HCT116 (cell line): ENCODE measurements around the gene PRSS22.

Source experiments
- CTCF ChIP-seq, 3 experiments: fragments of 200-600 bp in 1 of 3; sonication (generic) in 1 of 3; IDR thresholded peaks in 2 of 3; conservative IDR thresholded peaks in 1 of 3; 2 replicates each; pipeline ENCODE4 v1.5.1; 2012 to 2017; ENCODE audit warnings: low read depth in 2 of 3, low read length in 2 of 3, antibody characterized with exemption in 1 of 3, borderline replicate concordance in 1 of 3, control low read depth in 1 of 3, mild to moderate bottlenecking in 1 of 3, mixed read lengths in 1 of 3, mixed run types in 1 of 3, moderate library complexity in 1 of 3; ENCODE audit not compliant: insufficient read depth in 1 of 3
- EZH2 ChIP-seq: fragments of 200-600 bp; sonication (generic); IDR thresholded peaks from 2 replicates; pipeline ENCODE4 v1.6.1; 2017; ENCODE audit warnings: antibody characterized with exemption, mixed run types
- EZH2phosphoT487 ChIP-seq: fragments of 200-600 bp; IDR thresholded peaks from 2 replicates; pipeline ENCODE4 v1.6.1; 2018; ENCODE audit warnings: antibody characterized with exemption, borderline replicate concordance
- FOSL1 ChIP-seq: IDR thresholded peaks from 2 replicates; pipeline ENCODE4 v1.6.1; 2012; ENCODE audit warnings: low read depth
- JUND ChIP-seq: IDR thresholded peaks from 2 replicates; pipeline ENCODE4 v1.6.1; 2012
- MAX ChIP-seq: IDR thresholded peaks from 2 replicates; pipeline ENCODE4 v1.6.1; 2012
- POLR2A ChIP-seq: IDR thresholded peaks from 2 replicates; pipeline ENCODE4 v1.7.0; 2011; ENCODE audit warnings: borderline replicate concordance; ENCODE audit not compliant: insufficient read depth, insufficient read length; ENCODE audit errors: extremely low read depth
- POLR2AphosphoS5 ChIP-seq: IDR thresholded peaks from 2 replicates; pipeline ENCODE4 v1.6.1; 2011; ENCODE audit warnings: mild to moderate bottlenecking, low read depth, low read length, moderate library complexity
- REST ChIP-seq: IDR thresholded peaks from 2 replicates; pipeline ENCODE4 v1.6.1; 2012; ENCODE audit warnings: low read depth
- SP1 ChIP-seq: IDR thresholded peaks from 2 replicates; pipeline ENCODE4 v1.6.1; 2012; ENCODE audit warnings: low read depth
- ZBTB33 ChIP-seq: IDR thresholded peaks from 2 replicates; pipeline ENCODE4 v1.6.1; 2011; ENCODE audit warnings: mild to moderate bottlenecking, low read length, moderate library complexity; ENCODE audit not compliant: insufficient replicate concordance; ENCODE audit errors: extremely low read depth
- ZFX ChIP-seq: fragments of 450-650 bp; IDR thresholded peaks from 2 replicates; pipeline ENCODE4 v1.6.1; 2017

- TF ChIP-seq REST (no peak), CTCF (IDR thresholded peaks at IDR 0.05 in 2 of 3, conservative IDR thresholded peaks at IDR 0.05 in 1 of 3; ENCODE audit: borderline replicate concordance in 1 of 3, insufficient read depth in 1 of 3, low read depth in 2 of 3, low read length in 2 of 3) (no peak), ZFX (no peak), POLR2AphosphoS5 (no peak), POLR2A (no peak), JUND (no peak), MAX (no peak), ZBTB33 (no peak), EZH2phosphoT487 (no peak), EZH2 (no peak), FOSL1 (no peak), SP1 (no peak)
Observed at GRCh38 chr16:2825906-2826305, 32.1 kb downstream of the PRSS22 start.
